K562 (cell line): Measurements from ENCODE around the gene LHB. TPM values are rescaled to one million over a fixed set of nuclear protein-coding genes. Genes with fewer than 3 reads are reported as not detected.
A peak's percentile ranks its signal among the peaks of the same experiment; 100 is the strongest.

ENCODE experiments used
- ADNP ChIP-seq: fragments of 200-800 bp; sonication (Bioruptor generic); IDR thresholded peaks from 2 replicates; pipeline ENCODE4 v1.6.1; 2016; ENCODE audit warnings: missing genetic modification characterization, missing compliant biosample characterization
- ELF2 ChIP-seq: fragments of 250-450 bp; sonication (Bioruptor Pico); IDR thresholded peaks from 2 replicates; pipeline ENCODE4 v1.5.0; 2021; ENCODE audit warnings: mild to moderate bottlenecking
- EP300 ChIP-seq: IDR thresholded peaks from 2 replicates; pipeline ENCODE4 v1.6.1; 2012; ENCODE audit warnings: low read length, improper control_type of control experiment
- ESRRA ChIP-seq: fragments of 450-650 bp; IDR thresholded peaks from 2 replicates; pipeline ENCODE4 v1.6.1; 2014; ENCODE audit warnings: low read depth, mild to moderate bottlenecking, moderate library complexity, borderline replicate concordance
- EZH2 ChIP-seq: IDR thresholded peaks from 2 replicates; pipeline ENCODE4 v1.6.1; 2012; ENCODE audit warnings: low read depth, mild to moderate bottlenecking, inconsistent platforms, low read length, borderline replicate concordance
- FIP1L1 ChIP-seq: fragments of 200-400 bp; formaldehyde crosslinking; IDR thresholded peaks from 2 replicates; pipeline ENCODE4 v1.6.1; 2018; ENCODE audit warnings: mild to moderate bottlenecking, low read depth, low read length; ENCODE audit not compliant: poor library complexity, severe bottlenecking
- FOXA3 ChIP-seq, 2 experiments: fragments of 450-650 bp in 1 of 2; sonication (generic) in 1 of 2; formaldehyde crosslinking; IDR thresholded peaks in 1 of 2; conservative IDR thresholded peaks in 1 of 2; 2 replicates each; pipeline versions ENCODE4 v1.4.0 to v1.8.0; 2020 to 2022; ENCODE audit warnings: mild to moderate bottlenecking in 2 of 2, missing genetic modification reagents in 1 of 2
- LCOR ChIP-seq: sonication (generic); formaldehyde crosslinking; IDR thresholded peaks from 2 replicates; pipeline ENCODE4 v1.8.0; 2022; ENCODE audit warnings: mild to moderate bottlenecking, missing genetic modification reagents
- MAZ ChIP-seq, 2 experiments: fragments of 450-650 bp in 1 of 2; sonication (generic) in 1 of 2; formaldehyde crosslinking; IDR thresholded peaks in 1 of 2; conservative IDR thresholded peaks in 1 of 2; 2 replicates each; pipeline versions ENCODE4 v1.4.0 to v1.5.0; 2020; ENCODE audit warnings: mild to moderate bottlenecking in 1 of 2, missing genetic modification reagents in 1 of 2
- NCOR1 ChIP-seq: fragments of 450-650 bp; IDR thresholded peaks from 2 replicates; pipeline ENCODE4 v1.6.1; 2016; ENCODE audit warnings: mild to moderate bottlenecking, moderate library complexity
- PHF21A ChIP-seq: fragments of 450-650 bp; IDR thresholded peaks from 2 replicates; pipeline ENCODE4 v1.6.1; 2017; ENCODE audit warnings: low read depth, borderline replicate concordance
- POLR2B ChIP-seq: fragments of 450-650 bp; IDR thresholded peaks from 2 replicates; pipeline ENCODE4 v1.6.1; 2018; ENCODE audit warnings: low read depth; ENCODE audit not compliant: partially characterized antibody
- SIRT6 ChIP-seq: IDR thresholded peaks from one replicate; pipeline ENCODE4 v1.6.1; 2012; ENCODE audit warnings: low read depth, mild to moderate bottlenecking, control low read depth, inconsistent platforms, low read length, moderate library complexity
- SMARCB1 ChIP-seq: IDR thresholded peaks from 2 replicates; pipeline ENCODE4 v1.6.1; 2011; ENCODE audit warnings: improper control_type of control experiment, low read depth; ENCODE audit not compliant: insufficient read length
- USF2 ChIP-seq: sonication (generic); formaldehyde crosslinking; IDR thresholded peaks from 2 replicates; pipeline ENCODE4 v1.5.0; 2020; ENCODE audit warnings: missing genetic modification reagents
- ZNF12 ChIP-seq: sonication (generic); formaldehyde crosslinking; IDR thresholded peaks from 2 replicates; pipeline ENCODE4 v1.4.0; 2020; ENCODE audit warnings: mild to moderate bottlenecking, missing genetic modification reagents
- ZNF408 ChIP-seq: fragments of 250-450 bp; sonication (Bioruptor Pico); IDR thresholded peaks from 2 replicates; pipeline ENCODE4 v1.4.0; 2020; ENCODE audit warnings: low read depth, mild to moderate bottlenecking, moderate library complexity
- ZNF644 ChIP-seq: fragments of 200-800 bp; sonication (Bioruptor generic); IDR thresholded peaks from 2 replicates; pipeline ENCODE4 v1.6.1; 2016; ENCODE audit warnings: low read depth, missing genetic modification characterization, missing compliant biosample characterization
- ZNF695 ChIP-seq: fragments of 450-650 bp; formaldehyde crosslinking; IDR thresholded peaks from 2 replicates; pipeline ENCODE4 v1.4.0; 2020; ENCODE audit warnings: mild to moderate bottlenecking, moderate library complexity
- polyA plus RNA-seq, 8 experiments: library from polyadenylated mRNA; depleted of rRNA in 4 of 8; stranded (reverse) in 5 of 8; unstranded in 3 of 8; fragments of >200 nt; fragmentation: Nextera tagmentation in 2 of 8; fragmentation: Illumina TruSeq in 1 of 8; extraction: Ambion mirVana in 2 of 8; extraction: Trizol in 1 of 8; gene quantifications; 2 replicates each; pipeline versions ENCODE4 v1.2.1 to v1.2.3, GENCODE V29; 2011 to 2014; ENCODE audit warnings: inconsistent platforms in 1 of 8, missing spikeins in 1 of 8
- total RNA-seq, 7 experiments: library from RNA; depleted of rRNA in 6 of 7; stranded (reverse); fragments of >200 nt in 6 of 7; fragmentation: Illumina TruSeq in 2 of 7; extraction: Trizol in 2 of 7; gene quantifications; 2 replicates each; pipeline versions ENCODE4 v1.2.1 to v1.2.3, GENCODE V29; 2011 to 2021; ENCODE audit warnings: low replicate concordance in 1 of 7
- TF ChIP-seq, protein P1 (sequence below): fragments of 250-450 bp; sonication (Bioruptor Pico); IDR thresholded peaks from 2 replicates; pipeline ENCODE4 v1.9.0; 2021; ENCODE audit warnings: mild to moderate bottlenecking, inconsistent platforms
- TF ChIP-seq, protein P2 (sequence below): fragments of 250-450 bp; sonication (Bioruptor Pico); IDR thresholded peaks from 2 replicates; pipeline ENCODE4 v1.5.0; 2021
- TF ChIP-seq, protein P3 (sequence below): sonication (generic); formaldehyde crosslinking; IDR thresholded peaks from 2 replicates; pipeline ENCODE4 v1.9.0; 2022; ENCODE audit warnings: mild to moderate bottlenecking, missing genetic modification reagents
- TF ChIP-seq, protein P4 (sequence below): fragments of 450-650 bp; IDR thresholded peaks from 2 replicates; pipeline ENCODE4 v1.6.1; 2017; ENCODE audit warnings: antibody characterized with exemption

Gene LHB
- total and polyA plus RNA-seq, 9 of the 15 experiments (the other 6 are each of a cell fraction or from before 2014, with no cell fraction given), result 0.54 TPM; not detected in 8

DNA sequence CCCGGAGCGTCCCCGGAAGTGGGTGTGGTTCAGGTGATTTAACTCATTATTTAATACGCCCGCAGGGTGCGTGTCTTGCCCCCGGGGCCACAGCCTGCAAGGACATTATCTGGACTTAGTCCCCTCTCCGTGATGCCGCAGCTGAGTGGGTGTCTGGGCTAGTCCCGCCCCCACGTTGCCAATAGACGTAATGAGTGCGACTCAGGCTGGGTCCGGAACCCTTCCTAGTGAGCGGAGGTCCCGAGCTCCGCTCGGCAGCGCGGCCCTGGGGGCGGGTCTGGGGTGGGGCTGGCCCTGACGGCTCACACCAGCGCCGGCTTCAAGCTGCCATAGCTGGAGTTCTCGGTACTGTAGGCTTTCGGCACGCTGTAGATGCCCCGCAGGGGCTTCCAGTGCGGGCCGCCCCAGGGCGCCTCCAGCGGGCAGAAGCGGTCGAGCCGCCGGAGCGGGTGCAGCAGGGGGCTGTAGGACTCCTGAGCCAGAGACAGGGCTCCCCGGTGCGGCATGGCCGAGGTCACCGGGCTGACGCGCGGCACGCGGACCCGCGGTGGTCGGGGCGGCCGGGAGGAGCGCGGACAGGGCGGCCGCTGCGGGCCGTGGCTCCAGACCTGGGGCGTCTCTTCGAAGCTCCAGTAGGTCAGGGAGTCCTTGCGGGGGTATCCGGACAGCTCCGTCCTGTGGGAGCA is 918 bp upstream of the LHB start (continued):
- peak; percentile 50 to 57; a peak in 1 of 4 replicates for TF ChIP-seq MAZ (CRISPR knock-in tag; conservative IDR thresholded peaks at IDR 0.05 in 1 of 2, IDR thresholded peaks at IDR 0.05 in 1 of 2)
- TF ChIP-seq ZNF695 (CRISPR knock-in tag), result 0 out of 2 replicates have a peak, but pooled peaks have one; percentile 48
- TF ChIP-seq, protein P1, sequence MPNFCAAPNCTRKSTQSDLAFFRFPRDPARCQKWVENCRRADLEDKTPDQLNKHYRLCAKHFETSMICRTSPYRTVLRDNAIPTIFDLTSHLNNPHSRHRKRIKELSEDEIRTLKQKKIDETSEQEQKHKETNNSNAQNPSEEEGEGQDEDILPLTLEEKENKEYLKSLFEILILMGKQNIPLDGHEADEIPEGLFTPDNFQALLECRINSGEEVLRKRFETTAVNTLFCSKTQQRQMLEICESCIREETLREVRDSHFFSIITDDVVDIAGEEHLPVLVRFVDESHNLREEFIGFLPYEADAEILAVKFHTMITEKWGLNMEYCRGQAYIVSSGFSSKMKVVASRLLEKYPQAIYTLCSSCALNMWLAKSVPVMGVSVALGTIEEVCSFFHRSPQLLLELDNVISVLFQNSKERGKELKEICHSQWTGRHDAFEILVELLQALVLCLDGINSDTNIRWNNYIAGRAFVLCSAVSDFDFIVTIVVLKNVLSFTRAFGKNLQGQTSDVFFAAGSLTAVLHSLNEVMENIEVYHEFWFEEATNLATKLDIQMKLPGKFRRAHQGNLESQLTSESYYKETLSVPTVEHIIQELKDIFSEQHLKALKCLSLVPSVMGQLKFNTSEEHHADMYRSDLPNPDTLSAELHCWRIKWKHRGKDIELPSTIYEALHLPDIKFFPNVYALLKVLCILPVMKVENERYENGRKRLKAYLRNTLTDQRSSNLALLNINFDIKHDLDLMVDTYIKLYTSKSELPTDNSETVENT (CRISPR knock-in tag), result peak; percentile 35; the same call in 1 of the 2 replicates
- peak; percentile 26 for TF ChIP-seq POLR2B
- no peak for TF ChIP-seq EZH2
- peak; percentile 13; the same call in 1 of the 2 replicates for TF ChIP-seq NCOR1
- TF ChIP-seq ELF2, result 0 out of 2 replicates have a peak, but pooled peaks have one; percentile 33
- TF ChIP-seq, protein P2, sequence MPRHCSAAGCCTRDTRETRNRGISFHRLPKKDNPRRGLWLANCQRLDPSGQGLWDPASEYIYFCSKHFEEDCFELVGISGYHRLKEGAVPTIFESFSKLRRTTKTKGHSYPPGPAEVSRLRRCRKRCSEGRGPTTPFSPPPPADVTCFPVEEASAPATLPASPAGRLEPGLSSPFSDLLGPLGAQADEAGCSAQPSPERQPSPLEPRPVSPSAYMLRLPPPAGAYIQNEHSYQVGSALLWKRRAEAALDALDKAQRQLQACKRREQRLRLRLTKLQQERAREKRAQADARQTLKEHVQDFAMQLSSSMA, result no peak
- no peak for TF ChIP-seq PHF21A
- TF ChIP-seq SMARCB1, result no peak
- TF ChIP-seq SIRT6, result no peak
- TF ChIP-seq LCOR (CRISPR knock-in tag), result no peak
- TF ChIP-seq ADNP (tag), result no peak
- TF ChIP-seq USF2, result no peak
- TF ChIP-seq, protein P3, sequence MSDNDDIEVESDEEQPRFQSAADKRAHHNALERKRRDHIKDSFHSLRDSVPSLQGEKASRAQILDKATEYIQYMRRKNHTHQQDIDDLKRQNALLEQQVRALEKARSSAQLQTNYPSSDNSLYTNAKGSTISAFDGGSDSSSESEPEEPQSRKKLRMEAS (CRISPR knock-in tag), result peak; percentile 42
- no peak for TF ChIP-seq ZNF408 (CRISPR knock-in tag)
- no peak for TF ChIP-seq EP300
- no peak for TF ChIP-seq FOXA3 (CRISPR knock-in tag; conservative IDR thresholded peaks at IDR 0.05 in 1 of 2, IDR thresholded peaks at IDR 0.05 in 1 of 2)
- TF ChIP-seq, protein P4, sequence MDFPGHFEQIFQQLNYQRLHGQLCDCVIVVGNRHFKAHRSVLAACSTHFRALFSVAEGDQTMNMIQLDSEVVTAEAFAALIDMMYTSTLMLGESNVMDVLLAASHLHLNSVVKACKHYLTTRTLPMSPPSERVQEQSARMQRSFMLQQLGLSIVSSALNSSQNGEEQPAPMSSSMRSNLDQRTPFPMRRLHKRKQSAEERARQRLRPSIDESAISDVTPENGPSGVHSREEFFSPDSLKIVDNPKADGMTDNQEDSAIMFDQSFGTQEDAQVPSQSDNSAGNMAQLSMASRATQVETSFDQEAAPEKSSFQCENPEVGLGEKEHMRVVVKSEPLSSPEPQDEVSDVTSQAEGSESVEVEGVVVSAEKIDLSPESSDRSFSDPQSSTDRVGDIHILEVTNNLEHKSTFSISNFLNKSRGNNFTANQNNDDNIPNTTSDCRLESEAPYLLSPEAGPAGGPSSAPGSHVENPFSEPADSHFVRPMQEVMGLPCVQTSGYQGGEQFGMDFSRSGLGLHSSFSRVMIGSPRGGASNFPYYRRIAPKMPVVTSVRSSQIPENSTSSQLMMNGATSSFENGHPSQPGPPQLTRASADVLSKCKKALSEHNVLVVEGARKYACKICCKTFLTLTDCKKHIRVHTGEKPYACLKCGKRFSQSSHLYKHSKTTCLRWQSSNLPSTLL, result no peak
- no peak for TF ChIP-seq ZNF644 (tag)
- peak; percentile 61 for TF ChIP-seq FIP1L1
- TF ChIP-seq ZNF12, result no peak
- no peak for TF ChIP-seq ESRRA
